GM23248 (cell line): ENCODE results near the gene STMN1.

ENCODE experiments used
- EZH2 ChIP-seq: fragments of 200-600 bp; sonication (generic); IDR thresholded peaks from 2 replicates; pipeline ENCODE4 v1.6.1; 2018; ENCODE audit warnings: antibody characterized with exemption, mild to moderate bottlenecking; ENCODE audit not compliant: insufficient read depth, poor library complexity, severe bottlenecking
- EZH2phosphoT487 ChIP-seq: fragments of 200-600 bp; sonication (generic); IDR thresholded peaks from 2 replicates; pipeline ENCODE4 v1.6.1; 2018; ENCODE audit warnings: antibody characterized with exemption, moderate library complexity, mild to moderate bottlenecking, low read depth; ENCODE audit not compliant: insufficient read depth

- TF ChIP-seq EZH2 (no peak), EZH2phosphoT487 (no peak)
These were observed 16.7 kb downstream of the STMN1 start for GRCh38 chr1:25889470-25889869.
